RWPE1 (cell line): ENCODE results near the gene TRAPPC8.

Experiments used
- CTCF ChIA-PET: fragments of 350-600 bp; sonication (Branson Sonifier 250); formaldehyde crosslinking; extraction: SDS; loops from one replicate; lab custom pipeline; 2021; lab: Yijun Ruan, JAX
- POLR2A ChIA-PET: fragments of 400-600 bp; formaldehyde crosslinking; extraction: SDS; loops from one replicate; lab custom pipeline; 2020; ENCODE audit warnings: antibody characterized with exemption; ENCODE audit not compliant: low non-redundant PET; lab: Yijun Ruan, JAX
- DNase-seq: peaks from one replicate; pipeline ENCODE4 v3.0.0; 2012; ENCODE audit warnings: low spot score
- H3K27ac ChIP-seq: fragments of 450-650 bp; 2 replicates; pipeline ENCODE4 v1.5.1; 2017
- TF ChIP-seq, protein P1 (sequence below): fragments of 450-650 bp; conservative IDR thresholded peaks from 2 replicates; pipeline ENCODE4 v1.5.1; 2017; ENCODE audit warnings: low read depth, mild to moderate bottlenecking

The TRAPPC8 gene

DNA sequence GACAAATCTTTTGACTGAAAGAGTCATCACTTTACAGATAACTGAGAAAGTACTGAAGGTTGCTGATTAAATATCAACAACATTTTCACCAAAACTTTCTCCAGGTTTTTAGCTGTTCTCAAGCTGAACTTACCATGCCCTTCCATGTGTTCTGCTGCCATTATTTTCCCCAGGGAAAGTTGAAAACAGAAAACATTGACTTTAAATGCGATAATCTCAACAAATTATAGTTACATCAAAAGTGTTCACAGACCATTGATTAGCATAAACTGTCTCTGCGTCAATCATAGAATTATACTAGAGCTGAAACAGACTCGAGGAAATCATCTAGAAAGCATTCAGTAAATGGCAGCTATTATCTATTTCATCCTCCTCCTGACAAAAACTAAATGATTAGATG lies 51.4 kb downstream of the TRAPPC8 start:
- no peak overlapping the region for H3K27ac ChIP-seq
- TF ChIP-seq, protein P1, sequence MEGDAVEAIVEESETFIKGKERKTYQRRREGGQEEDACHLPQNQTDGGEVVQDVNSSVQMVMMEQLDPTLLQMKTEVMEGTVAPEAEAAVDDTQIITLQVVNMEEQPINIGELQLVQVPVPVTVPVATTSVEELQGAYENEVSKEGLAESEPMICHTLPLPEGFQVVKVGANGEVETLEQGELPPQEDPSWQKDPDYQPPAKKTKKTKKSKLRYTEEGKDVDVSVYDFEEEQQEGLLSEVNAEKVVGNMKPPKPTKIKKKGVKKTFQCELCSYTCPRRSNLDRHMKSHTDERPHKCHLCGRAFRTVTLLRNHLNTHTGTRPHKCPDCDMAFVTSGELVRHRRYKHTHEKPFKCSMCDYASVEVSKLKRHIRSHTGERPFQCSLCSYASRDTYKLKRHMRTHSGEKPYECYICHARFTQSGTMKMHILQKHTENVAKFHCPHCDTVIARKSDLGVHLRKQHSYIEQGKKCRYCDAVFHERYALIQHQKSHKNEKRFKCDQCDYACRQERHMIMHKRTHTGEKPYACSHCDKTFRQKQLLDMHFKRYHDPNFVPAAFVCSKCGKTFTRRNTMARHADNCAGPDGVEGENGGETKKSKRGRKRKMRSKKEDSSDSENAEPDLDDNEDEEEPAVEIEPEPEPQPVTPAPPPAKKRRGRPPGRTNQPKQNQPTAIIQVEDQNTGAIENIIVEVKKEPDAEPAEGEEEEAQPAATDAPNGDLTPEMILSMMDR = no peak
- ChIA-PET POLR2A (no interaction called here), CTCF (interaction anchor here (0.6 kb wide), 1 partner anchor 378 kb away, joined by 3 read pairs; no protein-coding TSS in a partner anchor)
- DNase-seq = no peak

DNA sequence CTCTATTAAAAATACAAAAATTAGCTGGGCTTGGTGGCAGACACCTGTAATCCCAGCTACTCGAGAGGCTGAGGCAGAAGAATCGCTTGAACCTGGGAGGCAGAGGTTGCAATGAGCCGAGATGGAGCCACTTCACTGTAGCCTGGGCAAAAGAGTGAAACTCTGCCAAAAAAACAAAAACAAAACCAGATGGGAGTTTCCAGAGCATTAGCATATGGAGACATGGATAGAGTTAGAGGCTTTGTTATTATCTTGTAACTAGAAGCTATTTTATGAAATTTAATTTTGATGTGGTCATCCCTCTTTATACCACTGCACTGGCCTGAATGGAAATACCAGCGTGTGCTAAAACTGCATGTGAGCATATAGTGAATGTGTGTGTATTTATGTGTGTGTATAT lies 58.9 kb downstream of the TRAPPC8 start:
- no peak for DNase-seq
- POLR2A ChIA-PET = no interaction called here
- H3K27ac ChIP-seq = no peak overlapping the region
- CTCF ChIA-PET = no interaction called here
- TF ChIP-seq, protein P1 = no peak

DNA sequence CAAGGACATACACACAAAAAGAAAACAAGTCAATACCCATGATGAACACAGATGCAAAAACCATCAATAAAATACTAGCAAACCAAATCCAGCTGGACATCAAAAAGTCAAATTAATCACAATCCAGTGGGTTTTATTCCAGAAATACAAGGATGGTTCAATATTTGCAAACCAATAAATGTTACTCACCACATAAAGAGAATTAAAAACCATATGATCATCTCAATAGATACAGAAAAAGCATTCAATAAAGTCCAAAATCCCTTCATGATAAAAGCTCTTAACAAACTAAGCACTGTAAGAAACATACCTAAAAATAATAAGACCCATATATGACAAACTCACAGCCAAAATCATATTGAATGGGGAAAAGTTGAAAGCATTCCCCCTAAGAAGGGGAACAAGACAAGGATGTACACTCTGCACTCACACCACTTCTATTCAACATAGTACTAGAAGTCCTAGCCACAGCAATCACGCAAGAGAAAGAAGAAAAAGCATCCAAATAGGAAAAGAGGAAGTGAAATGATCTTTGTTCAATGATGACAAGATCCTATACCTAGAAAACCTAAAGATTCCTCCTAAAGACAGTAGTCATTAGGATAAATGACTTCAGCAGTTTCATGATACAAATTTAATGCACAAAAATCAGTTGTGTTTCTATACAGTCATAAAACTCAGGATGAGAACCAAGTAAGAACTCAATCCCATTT lies 62.6 kb downstream of the TRAPPC8 start:
- TF ChIP-seq, protein P1 = no peak
- H3K27ac ChIP-seq = no peak overlapping the region
- CTCF ChIA-PET = no interaction called here
- POLR2A ChIA-PET = no interaction called here
- no peak for DNase-seq

DNA sequence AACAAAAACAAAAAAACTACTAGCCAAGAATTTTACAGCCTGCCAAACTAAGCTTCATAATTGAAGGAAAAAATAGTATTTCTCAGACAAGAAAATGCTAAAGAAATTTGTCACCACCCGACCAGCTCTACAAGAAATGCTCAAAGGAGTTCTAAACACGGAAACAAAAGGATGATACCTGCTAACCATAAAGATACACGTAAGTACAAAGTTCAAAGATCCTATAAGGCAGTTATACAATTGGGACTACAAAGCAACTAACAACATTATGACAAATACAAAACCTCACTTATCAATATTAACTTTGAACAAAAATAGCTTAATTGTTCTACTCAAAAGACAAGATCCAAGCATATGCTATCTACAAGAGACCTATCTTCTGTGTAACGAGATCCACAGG lies 64.6 kb downstream of the TRAPPC8 start:
- POLR2A ChIA-PET = no interaction called here
- DNase-seq = no peak
- no peak overlapping the region for H3K27ac ChIP-seq
- TF ChIP-seq, protein P1 = no peak
- CTCF ChIA-PET = no interaction called here

DNA sequence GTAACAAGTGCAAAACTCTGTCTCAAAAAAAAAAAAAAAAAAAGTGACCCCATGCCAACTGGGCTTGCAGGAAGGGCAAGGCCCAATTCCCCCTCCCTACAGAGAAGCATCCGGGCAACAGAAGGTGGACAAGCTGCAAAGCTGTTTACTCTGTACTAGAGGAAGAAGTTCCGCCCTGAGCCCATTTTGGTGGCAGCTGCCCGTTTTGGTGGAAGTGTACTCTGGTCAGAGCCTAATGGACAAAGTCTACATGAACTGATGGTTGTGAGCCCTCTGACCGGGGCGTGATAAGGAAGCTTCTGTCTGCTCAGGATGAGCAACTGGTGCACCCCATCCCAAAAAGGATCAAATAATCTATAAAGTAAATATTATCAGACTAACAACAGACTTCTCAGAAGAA lies 65.0 kb downstream of the TRAPPC8 start:
- ChIA-PET CTCF (no interaction called here), POLR2A (no interaction called here)
- TF ChIP-seq, protein P1 = no peak

DNA sequence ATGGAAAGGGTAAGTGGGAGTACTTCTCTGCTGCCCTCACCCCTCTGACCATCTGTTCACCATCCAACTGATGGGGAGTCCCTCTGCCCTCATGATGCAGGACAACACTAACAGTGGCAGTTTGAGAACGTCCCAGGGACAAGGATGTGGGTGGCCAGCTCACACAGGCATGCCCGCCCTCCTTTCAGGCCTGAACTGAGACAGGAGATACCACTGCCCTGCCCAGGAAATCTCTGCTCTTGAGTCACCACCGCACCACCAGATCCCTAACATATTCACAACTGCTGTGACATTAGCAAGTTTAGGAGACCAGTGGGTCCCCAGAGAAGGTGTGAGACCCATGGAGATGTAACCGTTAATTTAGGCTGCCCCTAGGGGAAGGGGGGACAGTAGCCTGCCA lies 66.2 kb downstream of the TRAPPC8 start:
- TF ChIP-seq, protein P1 = no peak
- CTCF ChIA-PET = no interaction called here
- POLR2A ChIA-PET = no interaction called here
- DNase-seq = no peak
- H3K27ac ChIP-seq = no peak overlapping the region

More for the DNA sequence above, 65.0 kb downstream of the TRAPPC8 start:
- no peak for DNase-seq
- no peak overlapping the region for H3K27ac ChIP-seq
